Stimulated activated naive CD4-positive, alpha-beta T cell treated with Interleukin-2 at 50 U/mL for 16 hours (primary cell): ENCODE measurements around the gene ZNF575.
"Not testable (repeated sequence)": the region's sequence is repeated elsewhere in the genome, so short reads cannot be mapped to it uniquely, and the experiment has no call there.

Experiments used
- DNase-seq: peaks from one replicate; lab custom pipeline; 2025; lab: John Stamatoyannopoulos, UW

The ZNF575 gene

DNA sequence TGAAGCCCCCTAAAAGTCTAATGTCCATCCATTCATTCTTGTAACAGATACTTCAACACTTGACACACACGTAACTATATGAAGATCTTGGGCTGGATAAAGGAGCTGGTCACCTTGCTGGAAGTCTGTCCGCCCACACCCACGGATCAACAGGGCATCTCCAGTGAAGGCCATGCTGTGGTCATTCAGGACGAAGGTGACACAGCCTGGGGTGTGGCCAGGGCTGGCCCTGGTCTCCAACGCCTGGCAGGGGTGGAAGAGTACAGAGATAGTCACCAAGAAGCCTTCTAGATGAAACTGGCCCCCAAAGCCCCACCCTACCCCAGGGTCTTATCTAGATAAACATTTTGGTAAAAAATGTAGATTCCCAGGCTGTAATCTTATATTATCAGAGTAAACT, 21.7 kb upstream of the ZNF575 start:
- no peak for DNase-seq

DNA sequence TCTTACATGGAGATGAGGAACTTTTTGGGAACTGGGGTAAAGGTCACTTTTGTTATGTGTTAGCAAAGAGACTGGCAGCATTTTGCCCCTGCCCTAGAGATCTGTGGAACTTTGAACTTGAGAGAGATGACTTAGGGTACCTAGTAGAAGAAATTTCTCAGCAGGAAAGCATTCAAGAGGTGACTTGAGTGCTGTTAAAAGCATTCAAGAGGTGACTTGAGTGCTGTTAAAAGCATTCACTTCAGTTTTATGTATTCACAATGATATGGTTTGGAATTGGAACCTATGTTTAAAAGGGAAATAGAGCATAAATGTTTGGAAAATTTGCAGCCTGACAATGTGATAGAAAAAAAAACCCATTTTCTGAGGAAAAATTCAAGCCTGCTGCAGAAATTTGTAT, 20.6 kb upstream of the ZNF575 start:
- not testable (repeated sequence) for DNase-seq

DNA sequence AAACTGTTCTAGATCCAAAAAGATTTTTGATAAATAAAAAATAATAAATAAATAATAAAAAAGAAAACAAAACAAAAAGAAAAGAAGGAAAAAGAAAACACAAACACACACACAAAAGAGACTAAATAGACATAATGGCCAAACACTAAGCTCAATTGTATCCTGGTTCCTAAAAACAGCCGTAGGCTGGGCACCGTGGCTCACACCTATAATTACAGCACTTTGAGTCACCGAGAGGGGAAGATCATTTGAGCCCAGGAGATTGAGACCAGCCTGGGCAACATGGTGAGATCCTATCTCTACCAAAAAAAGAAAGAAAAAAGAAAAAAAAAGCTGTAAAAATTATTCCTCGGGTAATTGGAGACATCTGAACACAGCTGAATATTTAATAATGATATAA, 14.9 kb upstream of the ZNF575 start:
- no peak for DNase-seq

DNA sequence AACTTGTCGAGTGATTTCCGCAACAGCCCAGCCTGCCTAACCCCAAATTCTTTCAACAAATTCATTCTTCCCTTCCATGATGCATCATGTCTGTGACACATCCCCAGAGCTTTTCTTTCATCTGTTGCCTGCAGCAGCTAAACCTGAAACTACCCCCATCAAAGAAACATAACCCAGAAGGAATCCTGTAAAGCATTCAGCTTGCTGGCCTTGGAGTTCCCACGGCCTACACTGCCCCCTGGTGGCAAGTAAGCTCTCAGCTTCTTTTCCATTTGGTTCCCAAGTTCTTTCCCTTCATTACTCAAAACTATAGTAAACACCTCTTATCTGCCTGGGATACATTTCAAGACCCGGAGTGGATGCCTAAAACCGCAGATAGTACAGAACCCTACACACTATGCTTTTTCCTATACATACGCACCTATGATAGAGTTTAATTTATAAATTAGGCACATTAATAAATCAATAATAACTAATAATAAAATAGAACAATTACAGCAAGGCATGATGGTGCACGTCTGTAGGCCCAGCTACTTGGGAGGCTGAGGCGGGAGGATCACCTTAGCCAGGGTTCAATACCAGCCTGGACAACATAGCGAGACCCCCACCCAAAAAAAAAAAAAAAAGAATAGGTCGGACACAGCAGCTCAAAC, 13.4 kb upstream of the ZNF575 start:
- DNase-seq: peak; percentile 75

DNA sequence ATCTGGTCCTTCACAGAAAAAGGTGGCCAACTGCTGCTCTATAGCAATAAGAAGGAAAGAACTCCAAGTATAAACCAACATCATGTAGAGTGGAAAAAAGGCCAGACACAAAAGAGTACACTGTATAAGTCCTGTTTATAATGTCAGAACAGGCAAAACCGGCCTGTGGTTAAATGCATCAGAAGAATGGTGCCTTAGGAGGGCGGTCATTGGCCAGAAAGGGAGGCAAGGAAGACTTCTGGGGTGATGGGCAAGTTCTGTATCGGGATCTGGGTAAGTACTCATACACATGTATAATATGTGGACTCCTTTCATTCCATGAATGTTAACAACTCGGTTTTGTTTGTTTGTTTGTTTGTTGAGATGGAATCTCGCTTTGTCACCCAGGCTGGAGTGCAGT, 10.1 kb upstream of the ZNF575 start:
- no peak for DNase-seq

DNA sequence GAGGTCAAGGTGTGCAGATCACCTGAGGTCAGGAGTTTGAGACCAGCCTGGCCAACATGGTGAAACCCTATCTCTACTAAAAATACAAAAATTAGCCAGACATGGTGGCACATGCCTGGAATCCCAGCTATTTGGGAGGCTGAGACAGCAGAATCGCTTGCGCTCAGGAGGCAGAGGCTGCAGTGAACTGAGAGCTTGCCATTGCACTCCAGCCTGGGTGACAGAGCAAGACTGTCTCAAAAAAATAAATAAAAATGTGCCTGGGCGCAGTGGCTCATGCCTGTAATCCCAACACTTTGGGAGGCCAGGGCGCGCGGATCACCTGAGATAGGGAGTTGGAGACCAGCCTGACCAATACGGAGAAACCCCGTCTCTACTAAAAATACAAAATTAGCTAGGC, 9.3 kb upstream of the ZNF575 start:
- DNase-seq: not testable (repeated sequence)

DNA sequence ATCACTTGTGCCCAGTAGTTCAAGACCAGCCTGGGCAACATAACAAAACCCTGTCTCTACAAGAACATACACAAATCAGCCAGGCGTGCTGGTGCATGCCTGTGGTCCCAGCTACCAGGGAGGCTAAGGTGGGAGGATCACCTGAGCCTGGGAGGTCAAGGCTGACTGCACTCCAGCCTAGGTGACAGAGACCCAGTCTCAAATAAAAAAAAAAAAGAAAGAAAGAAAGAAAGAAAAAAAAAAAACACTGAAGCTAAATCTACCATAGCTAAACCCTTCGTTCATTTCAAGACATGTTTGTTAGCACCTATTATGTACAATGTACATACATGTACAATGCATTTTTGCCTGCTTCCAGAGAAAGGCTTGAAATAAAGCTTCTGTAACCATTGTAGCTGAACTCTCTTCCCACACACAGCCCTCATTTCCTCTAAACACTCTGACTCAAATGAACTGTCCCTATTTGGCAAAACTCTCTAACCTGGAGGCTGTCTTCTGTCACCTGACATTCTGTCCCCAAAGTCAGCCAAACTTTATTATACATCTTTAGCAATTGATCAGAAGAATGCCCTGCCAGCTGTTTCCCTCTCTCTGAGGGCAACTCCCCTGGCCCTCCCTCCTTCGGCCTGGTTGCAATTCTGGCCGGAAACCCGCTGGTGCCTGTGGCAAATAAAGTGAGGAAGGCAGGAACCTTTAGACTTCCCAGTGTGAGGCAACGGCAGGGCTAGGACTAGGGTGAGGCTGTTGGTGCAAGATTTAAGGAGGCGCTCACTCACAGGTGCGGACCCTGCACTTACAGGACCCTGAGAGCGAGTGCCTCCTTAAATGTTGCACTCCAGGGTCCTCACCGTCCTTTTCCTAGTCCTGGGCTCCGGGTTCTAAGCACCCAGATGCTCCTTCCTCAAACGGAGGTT, 7.8 kb upstream of the ZNF575 start:
- peak; percentile 17 for DNase-seq

DNA sequence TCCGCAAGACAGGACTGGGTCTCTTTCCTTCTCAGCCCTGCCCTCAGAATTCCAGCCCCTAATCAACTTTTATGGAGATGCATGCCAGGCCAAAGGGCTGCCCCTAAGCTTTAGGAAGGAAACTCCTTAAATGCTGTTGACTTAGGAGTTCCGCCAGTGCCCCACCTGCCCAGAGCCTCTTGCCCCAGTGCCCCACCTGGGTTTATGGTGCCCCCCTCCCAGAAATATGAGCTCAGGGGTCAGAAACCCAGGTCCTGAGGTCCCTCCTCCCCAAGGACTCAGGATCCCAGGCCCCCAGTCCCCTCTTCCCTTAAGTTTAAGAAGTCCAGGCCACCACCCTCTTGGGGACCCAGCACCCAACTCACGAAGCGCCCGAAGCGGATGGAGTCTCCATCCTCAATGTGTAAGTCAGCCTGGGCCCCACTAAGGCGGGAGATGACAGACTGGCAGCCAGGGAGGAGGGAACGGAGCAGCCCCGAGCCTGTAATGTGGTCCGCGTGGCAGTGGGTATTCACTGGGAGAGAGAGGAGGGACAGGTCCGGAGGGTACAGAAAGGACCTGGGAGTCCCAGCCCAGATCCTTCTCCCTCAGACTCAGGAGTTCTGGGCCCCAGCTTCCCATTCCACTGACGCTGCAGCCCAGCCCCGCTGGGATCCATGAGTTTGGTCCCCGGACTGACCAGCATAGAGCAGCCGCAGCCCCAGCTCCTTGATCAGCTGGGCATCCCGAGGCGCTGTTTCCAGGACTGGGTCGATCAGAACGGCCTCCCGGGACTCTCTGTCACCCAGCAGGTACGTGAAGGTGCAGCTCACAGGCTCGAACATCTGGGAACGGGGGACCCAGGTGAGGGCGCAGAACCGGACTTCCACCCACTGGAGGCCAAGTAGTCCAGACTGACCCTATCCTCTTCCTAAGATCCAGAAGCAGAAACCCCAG, 6.9 kb upstream of the ZNF575 start:
- peak; percentile 10 for DNase-seq

DNA sequence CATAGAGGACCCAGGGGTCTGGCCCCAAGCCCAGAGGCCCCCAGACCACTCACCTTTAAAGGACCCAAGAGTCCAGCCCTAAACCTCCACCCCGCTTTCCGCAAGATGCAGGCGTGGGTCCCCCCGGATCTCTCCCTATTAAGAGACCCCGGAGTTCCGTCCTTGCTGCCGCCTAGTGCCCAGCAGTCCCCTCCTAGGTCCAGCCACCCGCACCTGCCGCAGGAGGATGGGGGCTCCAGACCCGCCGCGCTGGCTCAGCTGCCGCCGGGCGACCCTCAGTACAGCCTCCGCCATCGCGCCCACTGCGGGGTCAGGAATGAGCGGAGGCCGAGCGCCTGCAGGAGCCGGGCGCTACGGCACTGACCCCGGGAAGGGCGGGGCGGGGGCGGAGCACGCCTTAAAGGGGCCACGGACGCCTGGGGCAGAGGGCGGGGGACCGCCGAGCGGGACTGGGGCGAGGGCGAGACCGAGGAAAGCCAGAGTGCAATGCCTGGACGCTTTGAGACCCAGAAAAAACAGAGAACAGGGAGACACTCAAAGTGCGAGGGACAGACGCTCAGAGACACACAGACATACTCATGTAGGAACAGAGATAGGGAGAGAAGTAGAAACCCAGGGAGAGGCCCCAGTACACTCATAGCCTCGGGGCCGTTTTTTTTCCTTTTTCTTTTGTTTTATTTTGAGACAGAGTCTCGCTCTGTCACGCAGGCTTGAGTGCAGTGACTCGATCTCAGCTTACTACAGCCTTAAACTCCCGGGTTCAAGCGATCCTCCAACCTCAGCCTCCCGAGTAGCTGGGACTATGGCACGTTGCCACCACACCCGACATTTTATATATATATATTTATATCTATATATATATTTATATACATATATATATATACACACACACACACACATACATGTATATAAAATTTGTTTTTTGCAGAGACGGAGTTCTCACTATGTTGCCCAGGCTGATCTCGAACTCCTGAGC, 5.8 kb upstream of the ZNF575 start, which contains the start of gene ETHE1:
Gene ETHE1, minus strand, starts transcription at position 318 of the 976 bp plus-strand sequence. Its CDS starts 24 bp downstream, at position 294.
- peak; percentile 71 for DNase-seq

DNA sequence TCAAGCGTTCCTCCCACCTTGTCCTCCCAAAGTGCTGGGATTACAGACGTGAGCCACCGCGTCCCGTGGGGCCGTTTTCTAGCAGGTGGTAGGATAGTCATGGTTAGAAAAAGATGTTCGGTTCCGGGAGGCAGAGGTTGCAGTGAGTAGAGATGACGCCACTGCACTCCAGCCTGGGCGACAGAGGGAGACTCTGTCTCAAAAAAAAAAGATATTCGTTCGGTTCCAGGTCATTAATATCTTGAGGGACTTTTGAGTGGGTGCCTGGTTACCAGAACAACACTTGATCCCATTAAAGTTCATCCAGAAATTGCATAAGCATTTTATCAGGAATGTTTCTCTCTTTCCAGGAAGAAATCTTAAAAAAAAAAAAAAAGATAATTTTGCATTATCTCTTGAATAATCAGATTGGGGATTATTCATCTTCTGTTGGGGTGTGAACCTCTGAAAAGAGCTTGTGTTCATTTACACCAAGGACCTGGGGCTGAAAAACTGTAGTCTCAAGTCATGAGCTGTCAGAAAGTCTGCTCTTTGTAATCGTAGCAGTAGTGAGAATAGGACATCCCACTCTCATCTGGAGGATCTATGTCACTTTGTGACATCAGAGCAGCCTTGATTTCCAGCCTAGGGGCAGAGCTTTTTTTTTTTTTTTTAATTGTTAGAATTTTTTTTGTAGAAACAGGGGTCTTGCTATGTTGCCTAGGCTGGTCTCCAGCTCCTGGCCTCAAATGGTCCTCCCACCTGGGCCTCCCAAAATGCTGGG, 4.9 kb upstream of the ZNF575 start:
- no peak for DNase-seq

DNA sequence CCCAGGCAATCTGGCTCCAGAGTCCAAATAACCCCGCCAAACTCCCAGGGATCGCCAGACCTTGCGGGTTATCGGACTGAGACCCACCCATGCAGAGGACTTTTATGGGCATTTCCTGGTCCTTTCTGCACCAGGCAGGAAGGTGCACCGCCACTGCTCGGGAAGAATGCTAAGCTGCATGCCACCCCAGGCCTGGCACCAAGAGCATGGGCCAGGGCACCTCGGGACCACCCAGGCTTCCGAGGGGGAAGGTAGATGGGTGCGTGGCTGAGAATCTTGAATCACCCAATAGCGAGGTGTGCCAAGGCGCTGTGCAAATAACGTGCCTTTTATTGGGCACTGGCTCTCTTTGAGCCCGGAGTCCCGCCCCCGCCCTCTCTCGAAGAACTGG, 422 bp upstream of the ZNF575 start:
- DNase-seq: peak; percentile 64

DNA sequence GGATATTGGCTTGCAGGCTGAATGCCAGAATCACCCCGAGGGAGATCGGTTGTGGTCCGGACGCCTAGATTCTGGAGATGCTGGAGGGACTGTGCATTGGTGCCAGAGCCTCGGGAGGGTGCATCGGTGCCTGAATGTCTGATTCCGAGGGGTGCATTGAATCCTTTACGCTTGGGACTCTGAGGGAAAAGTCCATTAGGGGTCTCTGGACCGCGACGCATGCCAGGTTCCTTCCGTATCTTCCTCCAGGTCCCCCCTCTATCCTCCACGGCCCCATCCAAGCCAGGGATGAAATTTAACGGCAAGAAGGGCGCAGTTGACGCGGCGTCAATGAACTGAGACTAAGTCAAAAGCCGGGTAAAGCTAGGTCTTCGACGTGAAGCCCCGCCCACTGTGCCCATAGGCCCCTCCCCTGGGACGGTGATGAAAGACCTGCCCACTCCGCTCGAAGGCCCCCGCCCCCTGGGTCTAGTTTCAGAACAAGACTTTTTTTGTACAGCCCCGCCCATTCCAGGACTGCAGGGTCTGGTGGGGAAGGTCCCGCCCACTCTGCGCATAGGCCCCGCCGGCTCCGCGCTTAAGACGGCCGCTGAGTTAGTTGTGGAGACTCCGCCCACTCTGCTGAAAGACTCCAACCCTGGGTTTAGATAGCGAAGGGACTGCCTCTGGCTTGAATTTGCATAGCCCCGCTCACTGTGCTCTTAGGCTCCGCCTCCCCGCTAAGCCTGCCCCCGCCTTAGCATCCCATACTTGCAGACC, 737 bp downstream of the ZNF575 start:
- DNase-seq: peak; percentile 92

DNA sequence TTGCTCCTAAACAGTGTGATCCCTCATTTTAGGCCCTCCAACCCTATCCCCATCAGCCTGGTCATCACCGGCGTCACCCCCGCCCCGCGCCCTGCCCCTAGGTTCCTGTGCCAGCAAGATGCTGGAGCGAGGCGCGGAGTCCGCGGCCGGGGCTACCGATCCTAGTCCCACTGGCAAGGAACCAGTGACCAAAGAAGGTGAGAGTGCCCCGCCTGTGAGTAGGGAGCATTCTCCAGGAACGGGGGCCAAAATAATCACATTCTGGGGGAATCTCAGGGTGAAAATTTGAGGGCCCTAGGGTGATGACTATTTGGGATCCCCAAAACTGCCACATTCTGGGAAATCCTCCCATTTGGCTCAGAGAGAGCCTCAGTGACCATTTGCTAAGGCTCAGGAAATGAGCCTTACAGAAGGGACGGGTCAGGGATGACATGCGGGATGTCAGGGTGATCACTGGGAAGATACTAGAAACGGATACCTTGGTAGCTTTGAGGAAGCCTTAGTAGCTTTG, 1.4 kb downstream of the ZNF575 start:
- no peak for DNase-seq

DNA sequence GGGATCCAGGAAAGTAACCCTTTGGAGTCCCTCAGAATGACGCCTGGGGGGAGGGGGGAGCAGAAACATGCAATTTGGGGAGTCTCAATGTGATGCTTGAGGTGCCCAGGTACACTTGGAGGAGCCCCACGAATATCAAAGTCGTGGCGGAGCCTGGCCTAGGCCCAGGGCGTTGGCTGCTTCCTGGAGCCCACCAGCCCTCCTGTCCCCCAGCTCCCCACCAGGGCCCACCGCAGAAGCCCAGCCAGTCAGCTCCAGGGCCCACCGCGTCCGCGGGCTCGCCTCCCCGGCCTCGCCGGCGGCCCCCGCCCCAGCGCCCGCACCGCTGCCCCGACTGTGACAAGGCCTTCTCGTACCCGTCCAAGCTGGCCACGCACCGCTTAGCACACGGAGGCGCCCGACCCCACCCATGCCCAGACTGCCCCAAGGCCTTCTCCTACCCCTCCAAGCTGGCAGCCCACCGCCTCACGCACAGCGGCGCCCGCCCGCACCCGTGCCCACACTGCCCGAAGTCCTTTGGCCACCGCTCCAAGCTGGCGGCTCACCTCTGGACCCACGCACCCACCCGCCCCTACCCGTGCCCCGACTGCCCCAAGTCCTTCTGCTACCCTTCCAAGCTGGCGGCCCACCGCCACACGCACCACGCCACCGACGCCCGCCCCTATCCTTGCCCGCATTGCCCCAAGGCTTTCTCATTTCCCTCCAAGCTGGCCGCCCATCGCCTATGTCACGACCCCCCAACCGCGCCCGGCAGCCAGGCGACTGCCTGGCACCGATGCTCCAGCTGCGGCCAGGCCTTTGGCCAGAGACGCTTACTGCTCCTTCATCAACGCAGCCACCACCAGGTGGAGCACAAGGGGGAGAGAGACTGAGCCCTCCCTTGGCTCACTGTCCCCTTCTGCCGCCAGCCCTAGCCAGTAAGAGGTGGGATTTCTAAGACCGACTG, 2.1 kb downstream of the ZNF575 start:
- DNase-seq: peak; percentile 4

DNA sequence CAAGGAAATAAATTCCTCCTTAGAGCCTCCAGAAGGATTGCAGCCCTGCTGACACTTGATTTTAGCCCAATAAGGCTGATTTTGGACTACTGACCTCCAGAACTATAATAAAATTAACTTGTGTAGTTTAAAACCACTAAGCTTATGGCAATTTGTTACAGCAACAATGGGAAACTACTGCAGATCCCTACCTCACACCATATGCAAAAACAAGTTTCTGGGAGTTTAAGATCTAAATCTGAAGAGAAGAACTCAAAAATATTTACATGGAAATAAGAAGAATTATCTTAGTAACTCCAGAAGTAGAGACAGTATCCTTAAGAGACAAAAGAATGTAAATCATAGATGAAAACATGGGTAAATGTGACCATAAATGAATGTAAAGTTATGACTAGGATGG, 5.9 kb downstream of the ZNF575 start:
- no peak for DNase-seq

DNA sequence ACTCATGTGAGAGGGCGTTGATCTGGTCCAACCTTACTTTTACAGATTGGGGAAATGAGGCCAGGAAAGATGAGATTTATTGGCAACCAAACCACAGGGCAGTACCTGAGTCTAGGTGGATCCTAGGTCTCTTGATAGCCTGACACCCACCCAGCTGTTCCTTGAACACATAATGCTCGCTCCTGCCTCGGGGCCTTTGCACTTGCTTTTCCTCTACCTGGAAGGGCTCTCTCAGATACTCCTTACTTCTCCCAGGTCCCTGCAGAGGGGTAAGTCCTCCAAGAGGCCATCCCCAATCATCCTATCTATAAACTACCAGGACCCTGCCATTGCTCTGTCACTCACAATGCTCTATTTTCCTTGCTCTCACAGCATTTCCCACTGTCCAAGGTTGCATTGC, 7.4 kb downstream of the ZNF575 start:
- DNase-seq: no peak

DNA sequence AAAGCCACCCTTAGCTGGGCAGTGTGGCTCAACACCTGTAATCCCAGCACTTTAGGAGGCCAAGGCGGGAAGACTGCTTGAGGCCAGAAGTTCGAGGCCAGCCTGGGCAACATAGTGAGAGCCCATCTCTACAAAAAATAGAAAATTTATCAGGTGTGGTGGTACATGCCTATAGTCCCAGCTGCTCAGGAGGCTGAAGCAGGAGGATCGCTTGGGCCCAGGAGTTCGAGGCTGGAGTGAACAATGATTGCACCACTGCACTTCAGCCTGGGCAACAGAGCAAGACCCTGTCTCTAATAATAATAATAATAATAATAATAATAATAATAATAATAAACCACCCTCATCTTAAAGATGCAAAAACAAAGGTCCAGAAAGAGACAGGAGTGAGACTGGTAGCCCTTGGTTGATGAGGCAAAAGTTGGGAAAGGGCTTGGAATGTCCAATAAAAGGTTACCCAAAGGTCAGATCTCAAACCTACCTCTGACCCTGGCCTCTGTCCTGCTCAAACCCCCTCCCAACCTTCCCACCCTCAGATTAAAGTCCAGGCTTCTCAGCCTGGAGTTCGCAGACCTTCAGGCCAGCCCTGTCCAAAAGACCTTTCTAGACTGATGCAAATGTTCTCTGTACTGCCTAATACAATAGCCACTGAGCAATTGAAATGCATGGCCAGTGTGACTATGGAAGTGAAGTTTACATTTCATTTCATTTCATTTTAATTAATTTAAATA, 9.1 kb downstream of the ZNF575 start:
- DNase-seq: no peak
